ENCODE data around the gene KCTD15. TPM values are rescaled to one million over a fixed set of nuclear protein-coding genes. Genes with fewer than 3 reads are reported as not detected.

The KCTD15 gene
- total and polyA plus RNA-seq, 10 of the 15 experiments (the other 5 are each of a cell fraction or from before 2014, with no cell fraction given), result not detected

GRCh38 chr19:33865306-33865705, 68.6 kb downstream of the KCTD15 start:
- intact Hi-C loops (cut with micrococcal nuclease; ENCODE audit: unreplicated experiment), result no loop called here
- TF ChIP-seq MYC (IDR thresholded peaks at IDR 0.05; ENCODE audit: insufficient read depth, insufficient read length, insufficient replicate concordance, low read length, severe bottlenecking) (no peak), SMC3 (IDR thresholded peaks at IDR 0.05; ENCODE audit: borderline replicate concordance, low read length) (no peak)
- Histone ChIP-seq H3K9me3 (replicated peaks; ENCODE audit: control insufficient read depth, insufficient read depth, low read length) (no peaks in the 10 kb centered on the region), H3K4me3 (no peak overlapping the region), H3K9ac (ENCODE audit: control insufficient read depth, insufficient read depth, low read length) (no peak overlapping the region), H3K79me2 (ENCODE audit: control insufficient read depth, insufficient read depth, low read length) (no peaks in the 10 kb centered on the region), H3K4me1 (ENCODE audit: control insufficient read depth, insufficient read depth, low read length) (no peaks in the 10 kb centered on the region), H3K27me3 (replicated peaks in 1 of 2; ENCODE audit: control insufficient read depth in 2 of 2, insufficient read depth in 2 of 2, low read length in 1 of 2) (no peaks in the 10 kb centered on the region; a peak in 1 of 4 replicates), H3K27ac (ENCODE audit: control insufficient read depth, insufficient read depth) (no peak overlapping the region), H3K4me2 (ENCODE audit: control insufficient read depth, insufficient read depth) (no peak overlapping the region), H3K36me3 (ENCODE audit: control insufficient read depth in 2 of 2, insufficient read depth in 2 of 2, low read length in 1 of 2) (no peaks in the 10 kb centered on the region), H2AFZ (ENCODE audit: control insufficient read depth, low read depth, low read length) (no peak overlapping the region), H4K20me1 (ENCODE audit: control insufficient read depth, insufficient read depth) (no peaks in the 10 kb centered on the region)
- ATAC-seq (no peak), DNase-seq (ENCODE audit: low read depth, low spot score) (no peak), FAIRE-seq (no peak)
- in situ Hi-C loops (cut with MboI), result no loop called here
- CTCF ChIA-PET, result no interaction called here
- POLR2A ChIA-PET, result no interaction called here
- WGBS (ENCODE audit: insufficient coverage, insufficient replicate concordance, low lambda C conversion rate, missing lambda C conversion rate), result 37% methylated on average over 10 of the region's 10 CpGs
- no TSS peak for BruUV-seq (replicated peaks)
- RAD21 ChIA-PET (ENCODE audit: unreplicated experiment), result no interaction called here
- SMC1A ChIA-PET (ENCODE audit: uncharacterized antibody, unreplicated experiment), result no interaction called here

Other genes with a start within 250 kb of the KCTD15 start
- not detected in 2 replicates for gene CHST8, start 174.9 kb upstream of the KCTD15 start, total RNA-seq (2014; rRNA removed)
- gene CHST8, start 174.9 kb upstream of the KCTD15 start, total RNA-seq (2014; rRNA removed; fragmentation: Illumina TruSeq; extraction: Trizol), result not detected in 2 replicates
- not detected in 2 replicates for gene CHST8, start 174.9 kb upstream of the KCTD15 start, total RNA-seq (2021)
- not detected in 2 replicates for gene CHST8, start 174.9 kb upstream of the KCTD15 start, polyA plus RNA-seq (2011; rRNA removed)
- not detected in 2 replicates for gene CHST8, start 174.9 kb upstream of the KCTD15 start, polyA plus RNA-seq (2014; fragmentation: Illumina TruSeq; extraction: Trizol)
- not detected for gene CHST8, start 174.9 kb upstream of the KCTD15 start, polyA plus RNA-seq (2014; fragmentation: Nextera tagmentation; extraction: Ambion mirVana)
- gene CHST8, start 174.9 kb upstream of the KCTD15 start, polyA plus RNA-seq (2014; rRNA removed), result not detected in 2 replicates
- gene CHST8, start 174.9 kb upstream of the KCTD15 start, polyA plus RNA-seq (2016; fragmentation: Nextera tagmentation; extraction: Ambion mirVana), result under 1 TPM in 1 of 2 experiments, not detected in 1; 0.06 TPM

Measured in GM12878 (cell line).